ENCODE results near the gene CCDC78. TPM values are rescaled to one million over a fixed set of nuclear protein-coding genes. Genes with fewer than 3 reads are reported as not detected.
A peak's percentile ranks its signal among the peaks of the same experiment; 100 is the strongest.

The CCDC78 gene
- total RNA-seq, 2 donors from 2014 or later, result 0.92 to 0.95 TPM

GRCh38 chr16:724188-725040 lies 1.8 kb downstream of the CCDC78 start:
- Histone ChIP-seq H3K4me3 (no peak overlapping the region), H3K9me3 (no peaks in the 10 kb centered on the region), H3K27me3 (replicated peaks; ENCODE audit: insufficient read depth) (no peaks in the 10 kb centered on the region), H3K27ac (no peak overlapping the region), H3K4me1 (ENCODE audit: control insufficient read depth in 1 of 2, low read depth in 2 of 2) (peaks cover 25 to 39% of the 10 kb centered on the region in 2 donors), H3K36me3 (no peaks in the 10 kb centered on the region)
- no peak for DNase-seq (ENCODE audit: low spot score)
- no peak for ATAC-seq (ENCODE audit: insufficient number of reproducible peaks, low FRiP score, low read depth)
- TF ChIP-seq CTCF (IDR thresholded peaks at IDR 0.05), result no peak

GRCh38 chr16:723695-724094 lies 2.5 kb downstream of the CCDC78 start:
- ATAC-seq (ENCODE audit: insufficient number of reproducible peaks, low FRiP score, low read depth), result no peak
- no peaks in the 10 kb centered on the region for H3K36me3 ChIP-seq
- no peak overlapping the region for H3K27ac ChIP-seq
- H3K4me3 ChIP-seq, result no peak overlapping the region
- no peak for DNase-seq (ENCODE audit: low spot score)
- no peaks in the 10 kb centered on the region for H3K27me3 ChIP-seq (replicated peaks; ENCODE audit: insufficient read depth)
- H3K9me3 ChIP-seq, result no peaks in the 10 kb centered on the region
- H3K4me1 ChIP-seq (ENCODE audit: control insufficient read depth in 1 of 2, low read depth in 2 of 2), result peaks cover 25 to 39% of the 10 kb centered on the region in 2 donors
- no peak for TF ChIP-seq CTCF (IDR thresholded peaks at IDR 0.05)

GRCh38 chr16:722835-723633 lies 3.2 kb downstream of the CCDC78 start:
- DNase-seq (ENCODE audit: low spot score), result no peak
- no peak for ATAC-seq (ENCODE audit: insufficient number of reproducible peaks, low FRiP score, low read depth)
- no peaks in the 10 kb centered on the region for H3K36me3 ChIP-seq
- H3K9me3 ChIP-seq, result no peaks in the 10 kb centered on the region
- no peak overlapping the region for H3K27ac ChIP-seq
- no peak overlapping the region for H3K4me3 ChIP-seq
- TF ChIP-seq CTCF (IDR thresholded peaks at IDR 0.05), result no peak
- peaks cover 21 to 35% of the 10 kb centered on the region in 2 donors for H3K4me1 ChIP-seq (ENCODE audit: control insufficient read depth in 1 of 2, low read depth in 2 of 2)
- no peaks in the 10 kb centered on the region for H3K27me3 ChIP-seq (replicated peaks; ENCODE audit: insufficient read depth)

GRCh38 chr16:721765-722540 lies 4.3 kb downstream of the CCDC78 start:
- TF ChIP-seq CTCF (IDR thresholded peaks at IDR 0.05), result no peak
- Histone ChIP-seq H3K9me3 (no peaks in the 10 kb centered on the region), H3K27me3 (replicated peaks; ENCODE audit: insufficient read depth) (no peaks in the 10 kb centered on the region), H3K27ac (peak overlapping the region in 1 of 2 donors; percentile 86), H3K4me3 (peak overlapping the region; percentile 97), H3K36me3 (no peaks in the 10 kb centered on the region), H3K4me1 (ENCODE audit: control insufficient read depth in 1 of 2, low read depth in 2 of 2) (peaks cover 13 to 26% of the 10 kb centered on the region in 2 donors)
- DNase-seq (ENCODE audit: low spot score) (no peak), ATAC-seq (ENCODE audit: insufficient number of reproducible peaks, low FRiP score, low read depth) (no peak)

Data from thoracic aorta (tissue), 2 donors.